DOHH2 (cell line): ENCODE data around the gene RNU5D-1.

Experiments
- CTCF ChIP-seq: fragments of 200-600 bp; sonication (generic); IDR thresholded peaks from one replicate; pipeline ENCODE4 v1.5.1; 2014; ENCODE audit warnings: antibody characterized with exemption, mild to moderate bottlenecking, low read depth, low read length; ENCODE audit not compliant: poor library complexity, severe bottlenecking
- EZH2phosphoT487 ChIP-seq: fragments of 200-600 bp; sonication (generic); IDR thresholded peaks from 2 replicates; pipeline ENCODE4 v1.6.1; 2017; ENCODE audit warnings: borderline replicate concordance, mild to moderate bottlenecking, antibody characterized with exemption, low read length, moderate library complexity, mixed read lengths

DNA sequence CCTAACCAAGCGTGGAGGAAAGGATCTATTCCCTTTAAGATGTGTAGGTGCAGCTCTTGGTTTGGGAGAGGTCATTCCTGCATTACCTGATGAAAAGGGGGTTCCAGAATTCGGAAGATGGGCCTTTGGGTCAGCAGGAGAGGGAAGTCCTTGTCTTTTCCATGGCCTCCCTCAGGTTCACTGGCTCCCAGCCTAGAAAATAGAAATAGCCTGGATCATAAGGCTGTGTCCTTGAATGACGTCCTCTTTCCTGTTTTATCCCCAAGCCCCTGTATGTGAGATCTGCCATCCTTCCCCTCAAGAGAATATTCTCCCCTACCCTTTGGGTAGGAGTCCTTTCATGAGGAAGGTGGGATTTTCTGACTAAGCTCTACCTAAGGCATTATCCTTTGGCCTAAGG lies 29.9 kb upstream of the RNU5D-1 start:
- no peak for TF ChIP-seq CTCF
- TF ChIP-seq EZH2phosphoT487: no peak
